ENCODE measurements around the gene CD68.
"Not testable (repeated sequence)": the region's sequence is repeated elsewhere in the genome, so short reads cannot be mapped to it uniquely, and the experiment has no call there.

- not testable (repeated sequence) for TF ChIP-seq POLR2A, CTCF, EP300 (IDR thresholded peaks at IDR 0.05)
Measured at GRCh38 chr17:7625749-7626148, 46.3 kb downstream of the CD68 start.

Measured in sigmoid colon (tissue), 4 donors.